ENCODE results near the gene SCAI.

DNA sequence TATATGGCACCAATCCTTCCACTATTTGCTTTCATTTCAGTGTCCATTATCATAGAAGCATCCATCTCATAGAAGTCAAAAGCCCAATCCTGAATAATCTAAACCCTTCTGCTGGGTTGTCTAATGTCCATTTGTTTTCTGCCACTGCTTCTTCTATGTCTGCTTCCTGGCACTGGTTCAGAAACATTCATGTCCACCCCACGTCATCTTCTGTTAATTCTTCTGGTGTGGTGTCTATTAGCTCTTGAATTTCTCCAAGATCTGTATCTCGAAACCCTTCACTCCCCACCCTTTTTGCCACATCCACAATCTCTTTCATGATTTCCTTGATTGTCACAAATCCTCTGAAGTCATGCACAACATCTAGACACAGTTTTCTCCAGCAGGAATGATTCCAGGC lies 179.3 kb downstream of the SCAI start:
- TF ChIP-seq CTCF (conservative IDR thresholded peaks at IDR 0.05 in 1 of 2, IDR thresholded peaks at IDR 0.05 in 1 of 2; ENCODE audit: low read depth in 1 of 2, low read length in 2 of 2) (no peak), EZH2 (IDR thresholded peaks at IDR 0.05; ENCODE audit: low read length, missing control alignments) (no peak)
